Measurements from ENCODE around the gene SBF2.
A peak's percentile ranks its signal among the peaks of the same experiment; 100 is the strongest.

SBF2 gene

DNA sequence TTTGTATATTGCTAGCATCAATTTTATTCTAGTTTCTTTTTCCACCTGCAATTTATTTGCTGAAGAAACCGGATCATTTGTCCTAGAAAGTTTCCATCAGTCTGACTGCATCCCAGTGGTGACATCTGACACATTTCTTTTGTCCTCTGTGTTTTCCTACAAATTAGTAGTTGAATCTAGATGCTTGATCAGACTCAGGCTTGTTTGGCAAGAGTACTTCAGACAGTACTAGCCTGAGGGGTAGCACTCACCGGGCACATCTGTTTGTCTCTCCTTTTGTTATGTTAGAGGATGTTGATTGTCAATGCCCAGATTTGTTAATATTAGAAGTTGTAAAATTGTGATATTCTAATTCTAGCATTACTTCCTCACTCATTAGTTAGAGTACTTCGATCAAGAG lies 425.4 kb downstream of the SBF2 start:
- Histone ChIP-seq H3K4me3 (ENCODE audit: low read length in 2 of 2) (no peak overlapping the region), H3K23ac (ENCODE audit: low read depth, low read length, poor library complexity) (no peak overlapping the region), H3K27ac (replicated peaks; ENCODE audit: low read length) (no peak overlapping the region), H3K9ac (ENCODE audit: low read depth, low read length, poor library complexity) (no peak overlapping the region), H2BK120ac (ENCODE audit: low read depth, low read length) (no peak overlapping the region), H3K4ac (ENCODE audit: low read length) (no peak overlapping the region), H3K79me1 (ENCODE audit: low read depth, low read length) (no peaks in the 10 kb centered on the region), H2AK5ac (ENCODE audit: low read depth, low read length) (no peak overlapping the region), H4K91ac (ENCODE audit: low read depth, low read length, poor library complexity) (no peak overlapping the region), H3K9me3 (replicated peaks in 1 of 2; ENCODE audit: control insufficient read depth in 2 of 2, insufficient read depth in 1 of 2, low read depth in 1 of 2, low read length in 2 of 2) (peaks cover 0 to 24% of the 10 kb centered on the region in 2 donors), H3K14ac (ENCODE audit: low read length) (no peak overlapping the region), H3K4me1 (ENCODE audit: control insufficient read depth in 2 of 2, insufficient read depth in 1 of 2, low read depth in 1 of 2, low read length in 2 of 2) (no peaks in the 10 kb centered on the region), H4K8ac (ENCODE audit: low read depth, low read length) (no peak overlapping the region), H3K4me2 (ENCODE audit: insufficient read depth, low read length, poor library complexity, severe bottlenecking) (no peak overlapping the region), H2BK12ac (ENCODE audit: low read length) (no peak overlapping the region), H3K18ac (ENCODE audit: low read length) (no peak overlapping the region), H2AFZ (ENCODE audit: low read length) (no peak overlapping the region), H2BK5ac (ENCODE audit: low read length) (no peak overlapping the region), H2BK15ac (ENCODE audit: low read length) (no peak overlapping the region), H3K27me3 (ENCODE audit: control insufficient read depth in 3 of 3, insufficient read depth in 3 of 3, low read depth in 1 of 3, low read length in 3 of 3) (no peaks in the 10 kb centered on the region), H3K36me3 (replicated peaks in 1 of 2; ENCODE audit: control insufficient read depth in 2 of 2, insufficient read depth in 2 of 2, low read length in 2 of 2) (peaks cover 0 to 2% of the 10 kb centered on the region in 2 donors)
- DNase-seq (ENCODE audit: low spot score), result no peak
- no CpG with 5 or more reads among the region's 3 CpGs for WGBS, 2 donors (ENCODE audit: extremely low coverage in 2 of 2, insufficient read length in 2 of 2, insufficient replicate concordance in 1 of 2)

DNA sequence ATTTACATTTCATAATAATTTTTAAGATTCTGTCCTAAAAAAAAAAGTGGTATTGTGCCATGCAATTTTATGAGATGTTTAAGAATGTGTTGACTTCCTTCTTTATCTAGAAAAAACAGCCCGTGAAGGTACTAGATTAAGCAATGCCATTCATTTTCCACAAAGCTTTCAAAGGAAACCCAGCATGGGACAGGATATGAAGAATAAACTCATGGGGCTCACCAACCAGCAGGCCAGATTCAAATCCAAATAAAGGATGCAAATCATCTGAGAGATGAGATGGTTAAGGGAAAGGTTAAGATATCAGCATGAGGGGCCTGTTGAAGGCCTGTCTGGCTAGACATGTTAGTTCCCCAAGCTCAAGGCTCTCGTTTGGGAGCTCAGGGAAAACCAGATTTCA lies 431.0 kb downstream of the SBF2 start:
- H2BK12ac ChIP-seq (ENCODE audit: low read length), result no peak overlapping the region
- H2AFZ ChIP-seq (ENCODE audit: low read length), result no peak overlapping the region
- no peak for DNase-seq (ENCODE audit: low spot score)
- no peak overlapping the region for H2BK5ac ChIP-seq (ENCODE audit: low read length)
- no peaks in the 10 kb centered on the region for H3K36me3 ChIP-seq (replicated peaks in 1 of 2; ENCODE audit: control insufficient read depth in 2 of 2, insufficient read depth in 2 of 2, low read length in 2 of 2)
- H3K27me3 ChIP-seq (ENCODE audit: control insufficient read depth in 3 of 3, insufficient read depth in 3 of 3, low read depth in 1 of 3, low read length in 3 of 3), result no peaks in the 10 kb centered on the region
- H3K4ac ChIP-seq (ENCODE audit: low read length), result no peak overlapping the region
- no peak overlapping the region for H3K14ac ChIP-seq (ENCODE audit: low read length)
- H3K9ac ChIP-seq (ENCODE audit: low read depth, low read length, poor library complexity), result no peak overlapping the region
- H3K79me1 ChIP-seq (ENCODE audit: low read depth, low read length), result no peaks in the 10 kb centered on the region
- no peak overlapping the region for H3K23ac ChIP-seq (ENCODE audit: low read depth, low read length, poor library complexity)
- peaks cover 0 to 11% of the 10 kb centered on the region in 2 donors for H3K9me3 ChIP-seq (replicated peaks in 1 of 2; ENCODE audit: control insufficient read depth in 2 of 2, insufficient read depth in 1 of 2, low read depth in 1 of 2, low read length in 2 of 2)
- no peak overlapping the region for H3K27ac ChIP-seq (replicated peaks; ENCODE audit: low read length)
- H3K4me3 ChIP-seq (ENCODE audit: low read length in 2 of 2), result no peak overlapping the region
- H2BK120ac ChIP-seq (ENCODE audit: low read depth, low read length), result no peak overlapping the region
- H4K91ac ChIP-seq (ENCODE audit: low read depth, low read length, poor library complexity), result no peak overlapping the region
- no peak overlapping the region for H2BK15ac ChIP-seq (ENCODE audit: low read length)
- H4K8ac ChIP-seq (ENCODE audit: low read depth, low read length), result no peak overlapping the region
- peaks cover 3 to 7% of the 10 kb centered on the region in 2 donors for H3K4me1 ChIP-seq (ENCODE audit: control insufficient read depth in 2 of 2, insufficient read depth in 1 of 2, low read depth in 1 of 2, low read length in 2 of 2)
- no peak overlapping the region for H3K18ac ChIP-seq (ENCODE audit: low read length)
- no peak overlapping the region for H3K4me2 ChIP-seq (ENCODE audit: insufficient read depth, low read length, poor library complexity, severe bottlenecking)
- WGBS, 2 donors (ENCODE audit: extremely low coverage in 2 of 2, insufficient read length in 2 of 2, insufficient replicate concordance in 1 of 2), result no CpG with 5 or more reads among the region's 2 CpGs
- H2AK5ac ChIP-seq (ENCODE audit: low read depth, low read length), result no peak overlapping the region

- Histone ChIP-seq H3K4me2 (ENCODE audit: insufficient read depth, low read length, poor library complexity, severe bottlenecking) (no peak overlapping the region), H3K4ac (ENCODE audit: low read length) (no peak overlapping the region), H2AK5ac (ENCODE audit: low read depth, low read length) (no peak overlapping the region), H3K14ac (ENCODE audit: low read length) (no peak overlapping the region), H4K91ac (ENCODE audit: low read depth, low read length, poor library complexity) (no peak overlapping the region), H3K4me3 (ENCODE audit: low read length in 2 of 2) (no peak overlapping the region), H3K27ac (replicated peaks; ENCODE audit: low read length) (no peak overlapping the region), H2AFZ (ENCODE audit: low read length) (no peak overlapping the region), H3K23ac (ENCODE audit: low read depth, low read length, poor library complexity) (no peak overlapping the region), H2BK12ac (ENCODE audit: low read length) (no peak overlapping the region), H3K79me1 (ENCODE audit: low read depth, low read length) (no peaks in the 10 kb centered on the region), H4K8ac (ENCODE audit: low read depth, low read length) (no peak overlapping the region), H3K4me1 (ENCODE audit: control insufficient read depth in 2 of 2, insufficient read depth in 1 of 2, low read depth in 1 of 2, low read length in 2 of 2) (peaks cover 3 to 7% of the 10 kb centered on the region in 2 donors), H3K27me3 (ENCODE audit: control insufficient read depth in 3 of 3, insufficient read depth in 3 of 3, low read depth in 1 of 3, low read length in 3 of 3) (no peaks in the 10 kb centered on the region), H2BK120ac (ENCODE audit: low read depth, low read length) (no peak overlapping the region), H3K9me3 (replicated peaks in 1 of 2; ENCODE audit: control insufficient read depth in 2 of 2, insufficient read depth in 1 of 2, low read depth in 1 of 2, low read length in 2 of 2) (peaks cover 0 to 9% of the 10 kb centered on the region in 2 donors), H3K9ac (ENCODE audit: low read depth, low read length, poor library complexity) (no peak overlapping the region), H3K36me3 (replicated peaks in 1 of 2; ENCODE audit: control insufficient read depth in 2 of 2, insufficient read depth in 2 of 2, low read length in 2 of 2) (peaks cover 0 to under 1% of the 10 kb centered on the region in 2 donors), H2BK5ac (ENCODE audit: low read length) (no peak overlapping the region), H2BK15ac (ENCODE audit: low read length) (no peak overlapping the region), H3K18ac (ENCODE audit: low read length) (no peak overlapping the region)
- DNase-seq (ENCODE audit: low spot score), result peak; percentile 44
- WGBS, 2 donors (ENCODE audit: extremely low coverage in 2 of 2, insufficient read length in 2 of 2, insufficient replicate concordance in 1 of 2), result no CpG with 5 or more reads among the region's 4 CpGs
Observed at GRCh38 chr11:9861860-9862725, 431.9 kb downstream of the SBF2 start.

DNA sequence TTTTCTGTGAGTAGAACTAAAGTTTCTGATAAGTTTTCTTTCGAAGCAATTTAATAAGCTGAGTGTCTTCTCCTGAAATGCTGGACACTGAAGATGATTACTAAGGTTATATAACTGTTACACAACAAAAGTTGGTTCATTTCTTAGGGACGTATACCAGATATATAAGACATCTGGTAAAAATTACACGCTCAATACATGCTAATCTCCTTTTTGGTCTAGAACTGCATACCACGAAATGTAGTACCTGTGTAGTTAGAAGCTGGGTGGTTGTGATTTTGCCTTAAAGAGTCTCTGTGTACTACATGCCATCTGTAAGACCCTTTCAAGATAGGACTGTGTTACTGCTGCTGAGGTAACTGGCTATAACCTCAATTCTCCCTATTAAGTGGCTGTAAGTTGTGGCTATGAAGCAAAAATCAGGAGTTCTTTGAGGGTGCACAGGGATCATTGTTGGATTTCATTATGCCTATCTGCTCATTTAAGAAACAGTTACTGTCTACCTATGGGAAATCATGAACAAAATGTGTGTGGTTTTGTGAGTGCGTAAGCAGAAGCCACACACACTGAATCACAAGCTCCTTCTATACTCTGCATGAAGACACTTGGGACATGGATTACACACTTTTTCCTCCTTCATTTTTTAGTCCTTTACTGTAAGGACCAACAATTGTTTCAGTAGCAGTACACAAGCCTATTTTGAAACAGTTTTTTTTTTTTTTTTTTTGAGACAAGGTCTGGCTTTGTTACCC lies 434.3 kb downstream of the SBF2 start:
- Histone ChIP-seq H2BK120ac (ENCODE audit: low read depth, low read length) (no peak overlapping the region), H3K36me3 (replicated peaks in 1 of 2; ENCODE audit: control insufficient read depth in 2 of 2, insufficient read depth in 2 of 2, low read length in 2 of 2) (peaks cover 8 to 20% of the 10 kb centered on the region in 2 donors), H2BK5ac (ENCODE audit: low read length) (no peak overlapping the region), H4K91ac (ENCODE audit: low read depth, low read length, poor library complexity) (no peak overlapping the region), H3K79me1 (ENCODE audit: low read depth, low read length) (no peaks in the 10 kb centered on the region), H3K18ac (ENCODE audit: low read length) (no peak overlapping the region), H4K8ac (ENCODE audit: low read depth, low read length) (no peak overlapping the region), H3K9me3 (replicated peaks in 1 of 2; ENCODE audit: control insufficient read depth in 2 of 2, insufficient read depth in 1 of 2, low read depth in 1 of 2, low read length in 2 of 2) (no peaks in the 10 kb centered on the region), H3K4me1 (ENCODE audit: control insufficient read depth in 2 of 2, insufficient read depth in 1 of 2, low read depth in 1 of 2, low read length in 2 of 2) (peaks cover 3 to 7% of the 10 kb centered on the region in 2 donors), H3K27ac (replicated peaks; ENCODE audit: low read length) (no peak overlapping the region), H3K23ac (ENCODE audit: low read depth, low read length, poor library complexity) (no peak overlapping the region), H3K14ac (ENCODE audit: low read length) (no peak overlapping the region), H3K9ac (ENCODE audit: low read depth, low read length, poor library complexity) (no peak overlapping the region), H2AFZ (ENCODE audit: low read length) (no peak overlapping the region), H2BK12ac (ENCODE audit: low read length) (no peak overlapping the region), H2AK5ac (ENCODE audit: low read depth, low read length) (no peak overlapping the region), H3K4me2 (ENCODE audit: insufficient read depth, low read length, poor library complexity, severe bottlenecking) (no peak overlapping the region), H2BK15ac (ENCODE audit: low read length) (no peak overlapping the region), H3K4me3 (ENCODE audit: low read length in 2 of 2) (no peak overlapping the region), H3K27me3 (ENCODE audit: control insufficient read depth in 3 of 3, insufficient read depth in 3 of 3, low read depth in 1 of 3, low read length in 3 of 3) (no peaks in the 10 kb centered on the region), H3K4ac (ENCODE audit: low read length) (no peak overlapping the region)
- no peak for DNase-seq (ENCODE audit: low spot score)
- no CpG with 5 or more reads among the region's 5 CpGs for WGBS, 2 donors (ENCODE audit: extremely low coverage in 2 of 2, insufficient read length in 2 of 2, insufficient replicate concordance in 1 of 2)
